ENCODE measurements around the gene ANKRD65. TPM values are rescaled to one million over a fixed set of nuclear protein-coding genes. Genes with fewer than 3 reads are reported as not detected.

ANKRD65 gene
- total RNA-seq, 2 donors from 2014 or later = 11.2 to 15.5 TPM

DNA sequence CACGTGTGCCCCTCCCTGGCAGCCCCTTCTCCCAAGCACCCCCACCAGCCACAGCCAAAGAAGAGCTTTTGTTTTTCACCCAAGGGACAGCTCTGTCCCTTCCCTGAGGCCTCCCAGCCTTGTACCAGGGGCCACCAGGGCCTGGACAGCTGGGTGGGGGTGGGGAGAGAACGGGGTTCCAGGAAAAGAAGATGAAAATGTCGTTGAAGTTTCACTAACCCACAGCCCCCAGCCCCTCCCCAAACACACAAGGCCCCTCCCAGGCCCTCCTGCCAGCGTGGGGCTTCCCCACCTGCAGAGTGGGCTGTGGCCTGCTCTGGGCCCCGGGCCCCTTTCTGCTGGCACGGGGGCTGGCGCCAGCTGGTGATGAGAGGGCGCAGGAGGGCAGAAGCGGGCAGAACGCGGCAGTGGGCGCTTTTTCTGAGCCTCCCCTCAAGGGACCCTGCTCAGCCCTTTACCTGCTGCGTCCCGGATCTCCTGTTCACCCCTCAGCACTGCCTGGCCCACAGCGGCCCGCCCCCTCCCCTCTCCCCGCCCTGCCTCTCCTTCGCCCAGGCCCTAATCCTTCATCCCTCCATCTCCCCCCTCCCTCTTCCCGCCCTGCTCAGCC lies 5.5 kb upstream of the ANKRD65 start:
- no peaks in the 10 kb centered on the region for H3K27me3 ChIP-seq
- WGBS, 2 donors = 62 to 80% methylated on average over 13 to 16 of the region's 19 CpGs
- peaks cover 33% of the 10 kb centered on the region for H3K4me1 ChIP-seq
- DNase-seq (no peak), ATAC-seq (no peak)
- no peaks in the 10 kb centered on the region for H3K9me3 ChIP-seq
- no peaks in the 10 kb centered on the region for H3K36me3 ChIP-seq (replicated peaks in 1 of 2; ENCODE audit: insufficient read depth in 1 of 2, low read depth in 2 of 2)
- H3K4me3 ChIP-seq = no peak overlapping the region
- H3K27ac ChIP-seq = no peak overlapping the region
- TF ChIP-seq POLR2A (IDR thresholded peaks at IDR 0.05) = no peak
- TF ChIP-seq, protein P1, sequence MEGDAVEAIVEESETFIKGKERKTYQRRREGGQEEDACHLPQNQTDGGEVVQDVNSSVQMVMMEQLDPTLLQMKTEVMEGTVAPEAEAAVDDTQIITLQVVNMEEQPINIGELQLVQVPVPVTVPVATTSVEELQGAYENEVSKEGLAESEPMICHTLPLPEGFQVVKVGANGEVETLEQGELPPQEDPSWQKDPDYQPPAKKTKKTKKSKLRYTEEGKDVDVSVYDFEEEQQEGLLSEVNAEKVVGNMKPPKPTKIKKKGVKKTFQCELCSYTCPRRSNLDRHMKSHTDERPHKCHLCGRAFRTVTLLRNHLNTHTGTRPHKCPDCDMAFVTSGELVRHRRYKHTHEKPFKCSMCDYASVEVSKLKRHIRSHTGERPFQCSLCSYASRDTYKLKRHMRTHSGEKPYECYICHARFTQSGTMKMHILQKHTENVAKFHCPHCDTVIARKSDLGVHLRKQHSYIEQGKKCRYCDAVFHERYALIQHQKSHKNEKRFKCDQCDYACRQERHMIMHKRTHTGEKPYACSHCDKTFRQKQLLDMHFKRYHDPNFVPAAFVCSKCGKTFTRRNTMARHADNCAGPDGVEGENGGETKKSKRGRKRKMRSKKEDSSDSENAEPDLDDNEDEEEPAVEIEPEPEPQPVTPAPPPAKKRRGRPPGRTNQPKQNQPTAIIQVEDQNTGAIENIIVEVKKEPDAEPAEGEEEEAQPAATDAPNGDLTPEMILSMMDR (IDR thresholded peaks at IDR 0.05) = no peak
- intact Hi-C loops (cut with DNase I) = no loop called here

GRCh38 chr1:1425753-1426495 lies 4.8 kb upstream of the ANKRD65 start:
- intact Hi-C loops (cut with DNase I) = no loop called here
- DNase-seq (no peak), ATAC-seq (no peak)
- H3K4me1 ChIP-seq = peaks cover 33% of the 10 kb centered on the region
- TF ChIP-seq, protein P1 (IDR thresholded peaks at IDR 0.05) = no peak
- no peak for TF ChIP-seq POLR2A (IDR thresholded peaks at IDR 0.05)
- no peaks in the 10 kb centered on the region for H3K9me3 ChIP-seq
- no peak overlapping the region for H3K4me3 ChIP-seq
- H3K36me3 ChIP-seq (replicated peaks in 1 of 2; ENCODE audit: insufficient read depth in 1 of 2, low read depth in 2 of 2) = no peaks in the 10 kb centered on the region
- H3K27me3 ChIP-seq = no peaks in the 10 kb centered on the region
- 75 to 78% methylated on average over 9 to 26 of the region's 33 CpGs for WGBS, 2 donors
- no peak overlapping the region for H3K27ac ChIP-seq

DNA sequence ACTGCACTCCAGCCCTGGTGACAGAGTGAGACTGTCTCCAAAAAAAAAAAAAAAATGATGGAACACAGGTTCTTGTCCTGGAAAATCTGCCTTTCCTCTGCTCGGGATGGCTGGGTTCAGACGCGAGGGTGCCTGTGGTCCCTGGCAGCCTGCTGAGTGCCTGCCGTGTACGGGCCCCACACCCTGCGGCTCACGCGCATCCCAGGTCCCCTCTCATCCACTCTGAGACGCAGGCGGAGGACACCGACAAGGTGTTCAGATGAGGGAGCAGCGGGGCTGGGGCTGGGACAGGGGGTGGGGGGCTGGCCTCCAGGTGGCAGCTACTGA lies 4.3 kb upstream of the ANKRD65 start:
- H3K9me3 ChIP-seq = no peaks in the 10 kb centered on the region
- TF ChIP-seq, protein P1 (IDR thresholded peaks at IDR 0.05) = no peak
- TF ChIP-seq POLR2A (IDR thresholded peaks at IDR 0.05) = no peak
- intact Hi-C loops (cut with DNase I) = no loop called here
- no peaks in the 10 kb centered on the region for H3K36me3 ChIP-seq (replicated peaks in 1 of 2; ENCODE audit: insufficient read depth in 1 of 2, low read depth in 2 of 2)
- 84 to 86% methylated on average over 12 of the region's 12 CpGs for WGBS, 2 donors
- no peaks in the 10 kb centered on the region for H3K27me3 ChIP-seq
- H3K4me1 ChIP-seq = peaks cover 33% of the 10 kb centered on the region
- ATAC-seq = no peak
- no peak overlapping the region for H3K4me3 ChIP-seq
- DNase-seq = no peak
- H3K27ac ChIP-seq = no peak overlapping the region

DNA sequence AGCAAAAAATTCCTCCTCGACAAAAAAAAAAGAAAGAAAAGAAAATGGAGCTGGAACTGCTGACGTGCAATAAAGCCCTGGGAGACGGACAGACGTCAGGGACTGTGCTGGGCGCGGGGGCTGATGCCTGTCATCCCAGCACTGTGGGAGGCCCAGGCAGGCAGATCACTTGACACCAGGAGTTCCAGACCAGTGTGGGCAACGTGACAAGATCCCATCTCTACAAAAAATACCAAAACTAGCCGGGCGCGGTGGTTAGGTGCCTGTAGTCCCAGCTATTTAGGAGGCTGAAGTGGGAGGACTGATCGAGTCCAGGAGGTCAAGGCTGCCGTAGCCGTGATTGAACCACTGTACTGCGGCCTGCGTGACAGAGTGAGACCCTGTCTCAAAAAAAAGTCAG lies 3.6 kb upstream of the ANKRD65 start:
- no peaks in the 10 kb centered on the region for H3K27me3 ChIP-seq
- peaks cover 29% of the 10 kb centered on the region for H3K4me1 ChIP-seq
- no peaks in the 10 kb centered on the region for H3K36me3 ChIP-seq (replicated peaks in 1 of 2; ENCODE audit: insufficient read depth in 1 of 2, low read depth in 2 of 2)
- no peak overlapping the region for H3K27ac ChIP-seq
- DNase-seq (no peak), ATAC-seq (no peak)
- TF ChIP-seq POLR2A (IDR thresholded peaks at IDR 0.05) = no peak
- TF ChIP-seq, protein P1 (IDR thresholded peaks at IDR 0.05) = no peak
- H3K9me3 ChIP-seq = no peaks in the 10 kb centered on the region
- H3K4me3 ChIP-seq = no peak overlapping the region
- 86 to 89% methylated on average over 15 of the region's 15 CpGs for WGBS, 2 donors
- intact Hi-C loops (cut with DNase I) = no loop called here

DNA sequence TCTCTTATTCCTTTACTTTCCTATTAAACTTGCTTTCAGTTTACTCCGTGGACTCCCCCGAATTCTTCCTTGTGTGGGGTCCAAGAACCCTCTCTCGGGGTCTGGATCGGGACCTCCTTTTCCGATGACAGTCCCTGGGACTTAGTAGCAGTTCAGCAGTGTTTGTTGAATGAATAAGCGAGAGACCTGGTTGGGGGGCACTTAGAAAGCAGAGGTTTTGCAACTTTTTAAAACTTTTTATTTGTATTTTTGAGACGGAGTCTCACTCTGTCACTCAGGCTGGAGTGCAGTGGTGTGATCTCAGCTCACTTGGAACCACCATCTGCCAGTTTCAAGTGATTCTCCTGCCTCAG lies 2.1 kb upstream of the ANKRD65 start:
- DNase-seq (no peak), ATAC-seq (no peak)
- intact Hi-C loops (cut with DNase I) = no loop called here
- Histone ChIP-seq H3K9me3 (no peaks in the 10 kb centered on the region), H3K27me3 (no peaks in the 10 kb centered on the region), H3K4me1 (peaks cover 31% of the 10 kb centered on the region), H3K27ac (no peak overlapping the region), H3K4me3 (no peak overlapping the region), H3K36me3 (replicated peaks in 1 of 2; ENCODE audit: insufficient read depth in 1 of 2, low read depth in 2 of 2) (no peaks in the 10 kb centered on the region)
- TF ChIP-seq POLR2A (IDR thresholded peaks at IDR 0.05) = no peak
- TF ChIP-seq, protein P1 (IDR thresholded peaks at IDR 0.05) = no peak
- WGBS, 2 donors = 92% methylated on average over 7 of the region's 7 CpGs

All from body of pancreas (tissue), 4 donors.